ENCODE data around the gene TPX2. TPM values are rescaled to one million over a fixed set of nuclear protein-coding genes. Genes with fewer than 3 reads are reported as not detected.

Gene TPX2
- total RNA-seq, 4 donors from 2014 or later, result 0.39 to 2.0 (median 0.82) TPM

DNA sequence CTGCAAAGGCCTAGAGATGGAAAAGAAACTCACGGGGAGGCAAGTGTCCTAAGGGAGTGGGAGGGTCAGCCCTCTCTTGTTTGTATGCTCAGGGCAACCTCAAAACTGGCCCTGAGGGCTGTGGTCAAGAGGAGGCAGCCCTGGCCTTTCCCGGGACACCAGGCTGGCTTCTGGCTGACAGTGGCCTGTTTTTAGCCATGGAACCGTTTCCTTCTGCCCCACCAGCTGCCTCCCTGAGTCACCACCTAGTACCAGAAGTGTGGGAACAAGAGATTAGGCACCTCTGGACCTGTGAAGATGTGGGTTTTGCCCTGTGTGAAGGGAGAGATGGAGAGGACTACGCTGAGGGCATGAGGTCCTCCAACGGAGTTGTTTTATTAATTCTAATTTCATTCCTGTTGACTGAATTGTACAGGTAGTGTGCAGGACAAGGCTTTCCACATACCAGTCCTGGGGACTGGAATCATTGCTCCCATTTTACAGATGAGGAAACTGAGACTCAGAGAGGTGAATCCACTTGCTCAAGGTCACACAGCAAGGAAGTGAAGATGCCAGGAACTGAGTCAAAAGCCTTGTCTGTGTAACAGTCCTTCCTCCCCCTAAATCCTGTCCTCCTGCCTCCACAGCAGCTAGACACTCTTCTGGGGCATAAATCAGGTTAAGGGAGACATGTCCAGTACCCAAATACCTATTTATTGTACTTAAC, 100.8 kb downstream of the TPX2 start:
- H3K36me3 ChIP-seq, result no peaks in the 10 kb centered on the region
- no peaks in the 10 kb centered on the region for H3K27me3 ChIP-seq
- no peaks in the 10 kb centered on the region for H3K9me3 ChIP-seq
- no peak for DNase-seq
- 75 to 80% methylated on average over 5 of the region's 5 CpGs for WGBS, 2 donors
- peaks cover 0 to 37% of the 10 kb centered on the region in 2 donors for H3K4me1 ChIP-seq
- H3K4me3 ChIP-seq (replicated peaks in 1 of 3), result no peak overlapping the region
- H3K27ac ChIP-seq, result no peak overlapping the region
- intact Hi-C loops (cut with DNase I), result loop anchor here (10.0 kb wide), 2 partner anchors 95 to 205 kb away; partner anchors contain the start of gene COX4I2
- TF ChIP-seq, protein P1, sequence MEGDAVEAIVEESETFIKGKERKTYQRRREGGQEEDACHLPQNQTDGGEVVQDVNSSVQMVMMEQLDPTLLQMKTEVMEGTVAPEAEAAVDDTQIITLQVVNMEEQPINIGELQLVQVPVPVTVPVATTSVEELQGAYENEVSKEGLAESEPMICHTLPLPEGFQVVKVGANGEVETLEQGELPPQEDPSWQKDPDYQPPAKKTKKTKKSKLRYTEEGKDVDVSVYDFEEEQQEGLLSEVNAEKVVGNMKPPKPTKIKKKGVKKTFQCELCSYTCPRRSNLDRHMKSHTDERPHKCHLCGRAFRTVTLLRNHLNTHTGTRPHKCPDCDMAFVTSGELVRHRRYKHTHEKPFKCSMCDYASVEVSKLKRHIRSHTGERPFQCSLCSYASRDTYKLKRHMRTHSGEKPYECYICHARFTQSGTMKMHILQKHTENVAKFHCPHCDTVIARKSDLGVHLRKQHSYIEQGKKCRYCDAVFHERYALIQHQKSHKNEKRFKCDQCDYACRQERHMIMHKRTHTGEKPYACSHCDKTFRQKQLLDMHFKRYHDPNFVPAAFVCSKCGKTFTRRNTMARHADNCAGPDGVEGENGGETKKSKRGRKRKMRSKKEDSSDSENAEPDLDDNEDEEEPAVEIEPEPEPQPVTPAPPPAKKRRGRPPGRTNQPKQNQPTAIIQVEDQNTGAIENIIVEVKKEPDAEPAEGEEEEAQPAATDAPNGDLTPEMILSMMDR (IDR thresholded peaks at IDR 0.05), result no peak
- TF ChIP-seq POLR2A (IDR thresholded peaks at IDR 0.05), result no peak

DNA sequence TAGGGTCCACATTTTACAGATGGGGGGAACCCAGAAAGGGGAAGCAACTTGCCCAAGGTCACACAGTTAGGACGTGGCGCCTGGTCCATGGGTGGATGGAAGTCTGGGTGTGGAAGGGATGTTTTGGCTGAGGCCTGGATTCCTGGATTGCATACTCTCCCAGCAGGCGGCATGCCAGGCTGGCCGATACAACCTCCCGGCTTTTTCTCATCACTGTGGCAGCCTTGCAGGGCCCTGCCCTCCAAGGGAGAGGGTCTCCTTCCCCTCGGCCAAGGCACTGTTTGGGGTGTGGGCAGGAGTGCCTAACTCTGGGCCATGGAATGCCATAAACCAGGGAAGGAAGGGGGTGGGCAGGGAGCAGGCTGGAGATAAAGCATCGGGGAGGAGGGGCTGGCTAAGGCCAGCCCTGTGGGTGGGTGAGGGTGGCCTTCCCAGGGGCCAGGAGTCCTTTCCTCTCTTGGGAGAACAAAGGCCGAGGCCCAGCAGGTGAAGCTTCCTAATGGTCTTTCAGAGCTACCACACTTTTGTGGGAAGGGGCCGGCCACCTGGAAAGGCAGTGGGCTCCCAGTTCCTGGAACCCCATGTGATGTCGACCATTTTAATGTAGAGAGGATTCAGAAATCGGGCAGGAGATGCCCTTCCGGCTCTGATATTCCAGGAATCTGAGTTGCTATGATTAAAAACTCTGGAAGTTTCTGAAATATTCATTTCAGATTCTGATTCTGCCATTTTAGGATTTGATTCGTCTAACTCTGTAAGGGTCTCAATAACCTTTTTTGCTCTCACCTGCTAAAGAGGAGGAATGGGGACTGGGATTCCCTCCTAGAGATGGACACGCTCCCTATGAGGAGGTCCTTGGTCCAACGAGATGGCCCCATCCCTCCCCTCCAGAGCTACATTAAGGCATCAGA, 102.1 kb downstream of the TPX2 start:
- H3K4me1 ChIP-seq, result peaks cover 0 to 31% of the 10 kb centered on the region in 2 donors
- H3K27ac ChIP-seq, result peak overlapping the region in 1 of 3 donors; percentile 38
- no peak overlapping the region for H3K4me3 ChIP-seq (replicated peaks in 1 of 3)
- H3K36me3 ChIP-seq, result no peaks in the 10 kb centered on the region
- no peaks in the 10 kb centered on the region for H3K27me3 ChIP-seq
- TF ChIP-seq POLR2A (IDR thresholded peaks at IDR 0.05), result no peak
- TF ChIP-seq, protein P1 (IDR thresholded peaks at IDR 0.05), result no peak
- WGBS, 2 donors, result 72 to 76% methylated on average over 14 to 15 of the region's 15 CpGs
- intact Hi-C loops (cut with DNase I), result no loop called here
- no peak for DNase-seq
- no peaks in the 10 kb centered on the region for H3K9me3 ChIP-seq

DNA sequence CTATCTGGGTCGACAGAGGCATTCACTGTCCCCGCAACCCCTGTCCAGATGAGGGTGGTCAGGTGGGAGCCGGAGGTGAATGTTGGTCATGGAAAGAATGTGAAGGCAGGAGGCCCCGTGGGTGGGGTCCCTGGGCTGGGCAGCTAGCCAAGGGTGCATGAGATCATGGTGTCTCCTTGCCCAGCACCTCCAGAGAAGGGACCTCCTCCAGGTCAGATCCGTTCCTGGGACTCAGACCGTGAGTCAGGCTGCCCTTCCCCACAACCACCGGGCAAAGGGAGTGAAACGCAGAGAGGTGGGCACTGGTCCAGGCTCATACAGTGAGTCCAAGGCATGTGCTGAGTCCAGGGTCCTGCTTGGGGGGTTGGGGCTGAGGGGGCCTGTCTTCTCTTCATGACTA, 102.8 kb downstream of the TPX2 start:
- peaks cover 0 to 24% of the 10 kb centered on the region in 2 donors for H3K4me1 ChIP-seq
- H3K27me3 ChIP-seq, result no peaks in the 10 kb centered on the region
- intact Hi-C loops (cut with DNase I), result no loop called here
- H3K4me3 ChIP-seq (replicated peaks in 1 of 3), result no peak overlapping the region
- no peak for DNase-seq
- H3K9me3 ChIP-seq, result no peaks in the 10 kb centered on the region
- 39 to 69% methylated on average over 4 to 8 of the region's 8 CpGs for WGBS, 2 donors
- no peaks in the 10 kb centered on the region for H3K36me3 ChIP-seq
- peak overlapping the region in 1 of 3 donors; percentile 38 for H3K27ac ChIP-seq
- TF ChIP-seq, protein P1 (IDR thresholded peaks at IDR 0.05), result no peak
- TF ChIP-seq POLR2A (IDR thresholded peaks at IDR 0.05), result no peak

DNA sequence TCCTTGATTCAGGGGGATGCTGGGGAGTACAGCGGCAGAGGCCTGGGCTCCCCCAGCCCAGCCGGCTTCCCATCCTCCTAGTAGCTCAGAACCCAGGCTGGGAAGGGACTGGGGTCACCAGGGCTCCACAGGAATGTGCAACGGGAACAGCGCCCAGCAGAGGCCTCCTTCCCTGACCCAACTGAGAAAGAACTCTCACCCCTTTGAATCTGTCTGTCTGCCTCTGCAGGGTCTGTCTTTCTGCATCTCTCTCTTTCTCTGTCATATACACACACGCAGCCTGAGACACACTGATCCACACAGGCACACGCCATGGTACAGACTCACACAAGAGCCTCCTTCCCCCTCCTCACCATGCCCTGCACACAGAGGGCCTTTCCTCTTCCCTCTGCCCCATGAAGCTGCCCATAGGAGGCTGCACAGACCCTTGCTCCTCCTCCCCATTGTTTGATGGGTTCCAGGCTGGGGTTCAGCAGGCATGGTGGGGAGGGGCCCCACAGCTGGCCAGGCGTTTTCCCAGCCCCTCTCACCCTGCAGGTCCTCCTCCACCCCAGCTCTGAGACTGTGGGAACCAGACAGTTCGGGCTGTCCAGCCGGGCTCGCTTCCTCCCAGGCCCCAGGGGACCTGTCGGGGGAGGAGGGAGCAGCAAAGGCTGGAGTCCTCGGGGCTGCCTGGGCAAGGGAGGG, 103.5 kb downstream of the TPX2 start:
- DNase-seq, result no peak
- TF ChIP-seq POLR2A (IDR thresholded peaks at IDR 0.05), result no peak
- TF ChIP-seq, protein P1 (IDR thresholded peaks at IDR 0.05), result no peak
- intact Hi-C loops (cut with DNase I), result no loop called here
- H3K27me3 ChIP-seq, result no peaks in the 10 kb centered on the region
- no peaks in the 10 kb centered on the region for H3K9me3 ChIP-seq
- WGBS, 2 donors, result 63 to 65% methylated on average over 7 to 12 of the region's 12 CpGs
- H3K4me1 ChIP-seq, result peaks cover 0 to 19% of the 10 kb centered on the region in 2 donors
- peak overlapping the region in 2 of 3 donors; percentile 30 to 38 for H3K27ac ChIP-seq
- H3K4me3 ChIP-seq (replicated peaks in 1 of 3), result no peak overlapping the region
- no peaks in the 10 kb centered on the region for H3K36me3 ChIP-seq
